IMR-90 (cell line): ENCODE measurements around the gene SLX4IP.

Experiments used
- CTCF ChIP-seq: conservative IDR thresholded peaks from 2 replicates; pipeline ENCODE4 v1.5.1; 2012; ENCODE audit warnings: mild to moderate bottlenecking, low read depth, low read length, improper control_type of control experiment
- POLR2A ChIP-seq: IDR thresholded peaks from 2 replicates; pipeline ENCODE4 v1.6.1; 2012; ENCODE audit warnings: mild to moderate bottlenecking, low read depth, low read length
- RAD21 ChIP-seq: IDR thresholded peaks from 2 replicates; pipeline ENCODE4 v1.6.1; 2012; ENCODE audit warnings: low read length, improper control_type of control experiment
- RFX5 ChIP-seq: IDR thresholded peaks from 2 replicates; pipeline ENCODE4 v1.8.0; 2012; ENCODE audit warnings: low read depth, mild to moderate bottlenecking, low read length, moderate library complexity
- SMC3 ChIP-seq: fragments of 150-350 bp; IDR thresholded peaks from 2 replicates; pipeline ENCODE4 v1.6.1; 2016; ENCODE audit warnings: low read depth, mild to moderate bottlenecking, antibody characterized with exemption, low read length, moderate library complexity
- USF2 ChIP-seq: fragments of 150-350 bp; IDR thresholded peaks from 2 replicates; pipeline ENCODE4 v1.6.1; 2017; ENCODE audit warnings: mild to moderate bottlenecking, antibody characterized with exemption, low read length, low read depth

- TF ChIP-seq RFX5 (no peak), CTCF (no peak), USF2 (no peak), RAD21 (no peak), POLR2A (no peak), SMC3 (no peak)
These were observed 57.7 kb downstream of the SLX4IP start for GRCh38 chr20:10492844-10493243.
